ENCODE data around the gene KCNN3. TPM values are rescaled to one million over a fixed set of nuclear protein-coding genes. Genes with fewer than 3 reads are reported as not detected.

KCNN3 gene
- total RNA-seq, 1 donor from 2014 or later = 4.3 TPM

GRCh38 chr1:154735804-154736168 lies 134.3 kb downstream of the KCNN3 start:
- Histone ChIP-seq H3K9ac (no peak overlapping the region), H3K36me3 (no peaks in the 10 kb centered on the region), H3K79me2 (ENCODE audit: low read depth) (no peaks in the 10 kb centered on the region), H4K20me1 (ENCODE audit: low read depth) (no peaks in the 10 kb centered on the region), H3K9me3 (ENCODE audit: low read depth) (no peaks in the 10 kb centered on the region), H3F3A (ENCODE audit: low read depth) (no peaks in the 10 kb centered on the region), H3K4me2 (no peak overlapping the region), H3K4me1 (no peaks in the 10 kb centered on the region), H3K27ac (no peak overlapping the region), H3K27me3 (no peaks in the 10 kb centered on the region), H2AFZ (replicated peaks) (no peak overlapping the region), H3K4me3 (no peak overlapping the region)
- no peak for DNase-seq (ENCODE audit: low spot score)
- peak overlapping the region; percentile 52 for H3K4me3 Mint-ChIP-seq
- peak overlapping the region; percentile 67 for H3K27ac Mint-ChIP-seq
- TF ChIP-seq CTCF (IDR thresholded peaks at IDR 0.05) (no peak), EZH2 (IDR thresholded peaks at IDR 0.05) (no peak), EZH2phosphoT487 (IDR thresholded peaks at IDR 0.05) (no peak)
- peaks cover 2% of the 10 kb centered on the region for H3K36me3 Mint-ChIP-seq
- peaks cover 4% of the 10 kb centered on the region for H3K27me3 Mint-ChIP-seq (ENCODE audit: insufficient read depth, low read depth)
- peaks cover 34% of the 10 kb centered on the region for H3K4me1 Mint-ChIP-seq
- H3K9me3 Mint-ChIP-seq = peaks cover 7% of the 10 kb centered on the region

GRCh38 chr1:154735061-154735803 lies 134.8 kb downstream of the KCNN3 start:
- Histone ChIP-seq H3K9me3 (ENCODE audit: low read depth) (no peaks in the 10 kb centered on the region), H3F3A (ENCODE audit: low read depth) (no peaks in the 10 kb centered on the region), H3K4me1 (no peaks in the 10 kb centered on the region), H3K36me3 (no peaks in the 10 kb centered on the region), H4K20me1 (ENCODE audit: low read depth) (no peaks in the 10 kb centered on the region), H3K9ac (no peak overlapping the region), H3K79me2 (ENCODE audit: low read depth) (no peaks in the 10 kb centered on the region), H2AFZ (replicated peaks) (no peak overlapping the region), H3K27me3 (no peaks in the 10 kb centered on the region), H3K4me3 (no peak overlapping the region), H3K4me2 (no peak overlapping the region), H3K27ac (no peak overlapping the region)
- Mint-ChIP-seq H3K4me3 (peak overlapping the region; percentile 52), H3K27ac (peak overlapping the region; percentile 67), H3K36me3 (peaks cover 2% of the 10 kb centered on the region), H3K27me3 (ENCODE audit: insufficient read depth, low read depth) (peaks cover 4% of the 10 kb centered on the region), H3K4me1 (peaks cover 39% of the 10 kb centered on the region), H3K9me3 (peaks cover 7% of the 10 kb centered on the region)
- no peak for DNase-seq (ENCODE audit: low spot score)
- no peak for TF ChIP-seq EZH2 (IDR thresholded peaks at IDR 0.05)
- TF ChIP-seq CTCF (IDR thresholded peaks at IDR 0.05) = no peak
- TF ChIP-seq EZH2phosphoT487 (IDR thresholded peaks at IDR 0.05) = no peak

- Mint-ChIP-seq H3K4me1 (peaks cover 53% of the 10 kb centered on the region), H3K9me3 (peaks cover 4% of the 10 kb centered on the region), H3K36me3 (peaks cover 2% of the 10 kb centered on the region), H3K4me3 (no peak overlapping the region), H3K27ac (no peak overlapping the region), H3K27me3 (ENCODE audit: insufficient read depth, low read depth) (peaks cover 4% of the 10 kb centered on the region)
- Histone ChIP-seq H3K9me3 (ENCODE audit: low read depth) (no peaks in the 10 kb centered on the region), H3K4me2 (no peak overlapping the region), H3K79me2 (ENCODE audit: low read depth) (no peaks in the 10 kb centered on the region), H4K20me1 (ENCODE audit: low read depth) (no peaks in the 10 kb centered on the region), H3K36me3 (no peaks in the 10 kb centered on the region), H3K4me1 (no peaks in the 10 kb centered on the region), H3K27me3 (no peaks in the 10 kb centered on the region), H3K27ac (no peak overlapping the region), H3K9ac (no peak overlapping the region), H3F3A (ENCODE audit: low read depth) (no peaks in the 10 kb centered on the region), H3K4me3 (no peak overlapping the region), H2AFZ (replicated peaks) (no peak overlapping the region)
- TF ChIP-seq EZH2phosphoT487 (IDR thresholded peaks at IDR 0.05) = no peak
- TF ChIP-seq EZH2 (IDR thresholded peaks at IDR 0.05) = no peak
- no peak for TF ChIP-seq CTCF (IDR thresholded peaks at IDR 0.05)
- no peak for DNase-seq (ENCODE audit: low spot score)
These were observed 136.5 kb downstream of the KCNN3 start for GRCh38 chr1:154733621-154734020.
